ENCODE measurements around the gene REXO2. TPM values are rescaled to one million over a fixed set of nuclear protein-coding genes. Genes with fewer than 3 reads are reported as not detected.

Gene REXO2
- total RNA-seq, 1 experiment from 2014 or later = 72.5 TPM

- TF ChIP-seq EGR1 (IDR thresholded peaks at IDR 0.05; ENCODE audit: low read depth) = no peak
Measured at GRCh38 chr11:114412946-114413345, 26.3 kb upstream of the REXO2 start (continued).

GRCh38 chr11:114413958-114414357 is 25.3 kb upstream of the REXO2 start:
- RAD21 ChIA-PET (ENCODE audit: low non-redundant PET in 1 of 2, low total read pairs in 2 of 2, uncharacterized antibody in 2 of 2, unreplicated experiment in 2 of 2) = no interaction called here
- Histone ChIP-seq H3K79me2 (ENCODE audit: insufficient read depth, low read length) (no peaks in the 10 kb centered on the region), H3K4me1 (ENCODE audit: control insufficient read depth in 1 of 2, insufficient read depth in 2 of 2, low read length in 2 of 2) (peaks cover 0 to 13% of the 10 kb centered on the region in 2 experiments; a peak in 2 of 4 replicates), H3K36me3 (ENCODE audit: control insufficient read depth in 1 of 2, insufficient read depth in 2 of 2, low read length in 2 of 2) (0 out of 4 replicates have a peak, but pooled peaks cover 0 to 5% of the 10 kb centered on the region in 2 experiments), H3K4me3 (replicated peaks in 1 of 2; ENCODE audit: low read depth in 1 of 2, low read length in 2 of 2) (no peak overlapping the region), H3K9ac (ENCODE audit: low read length) (no peak overlapping the region), H3K9me2 (ENCODE audit: insufficient read depth) (no peaks in the 10 kb centered on the region), H3K9me3 (ENCODE audit: control insufficient read depth in 1 of 2, insufficient read depth in 1 of 2, low read depth in 1 of 2, low read length in 2 of 2) (no peaks in the 10 kb centered on the region), H3K4me2 (ENCODE audit: low read length) (no peak overlapping the region), H3K27me3 (ENCODE audit: insufficient read depth, low read length) (no peaks in the 10 kb centered on the region), H3K27ac (ENCODE audit: low read depth, low read length) (no peak overlapping the region), H4K20me1 (ENCODE audit: insufficient read depth) (no peaks in the 10 kb centered on the region; the same call in 1 of the 2 replicates), H2AFZ (ENCODE audit: low read depth, low read length, poor library complexity, severe bottlenecking) (no peak overlapping the region)
- POLR2A ChIA-PET = no interaction called here
- intact Hi-C loops (cut with micrococcal nuclease) = no loop called here
- CTCF ChIA-PET = no interaction called here
- BruUV-seq (replicated peaks) = no TSS peak
- no peak for ATAC-seq
- no peak for DNase-seq (ENCODE audit: low read depth, low spot score)
- TF ChIP-seq JUND (IDR thresholded peaks at IDR 0.05) = no peak
- TF ChIP-seq ELF1 (IDR thresholded peaks at IDR 0.05; ENCODE audit: borderline replicate concordance, low read depth) = no peak
- no peak for TF ChIP-seq EZH2phosphoT487 (IDR thresholded peaks at IDR 0.05; ENCODE audit: borderline replicate concordance)
- TF ChIP-seq CEBPB (IDR thresholded peaks at IDR 0.05; ENCODE audit: low read depth) = no peak
- no peak for TF ChIP-seq YY1 (IDR thresholded peaks at IDR 0.05; ENCODE audit: extremely low read depth, insufficient replicate concordance, low read depth, low read length)
- no peak for TF ChIP-seq RAD21 (IDR thresholded peaks at IDR 0.05; ENCODE audit: low read depth)
- no peak for TF ChIP-seq CBX3 (IDR thresholded peaks at IDR 0.05; ENCODE audit: low read depth)
- no peak for TF ChIP-seq TCF7L2 (IDR thresholded peaks at IDR 0.05; ENCODE audit: borderline replicate concordance, extremely low read depth, insufficient read depth, insufficient read length)
- TF ChIP-seq ZBTB33 (IDR thresholded peaks at IDR 0.05; ENCODE audit: extremely low read depth, insufficient replicate concordance, low read length) = no peak
- TF ChIP-seq EZH2 (IDR thresholded peaks at IDR 0.05) = no peak
- TF ChIP-seq CTCF (IDR thresholded peaks at IDR 0.05 in 2 of 3, conservative IDR thresholded peaks at IDR 0.05 in 1 of 3; ENCODE audit: borderline replicate concordance in 1 of 3, insufficient read depth in 1 of 3, low read depth in 2 of 3, low read length in 2 of 3) = no peak
- TF ChIP-seq ATF3 (IDR thresholded peaks at IDR 0.05) = no peak
- no peak for TF ChIP-seq ZNF274 (IDR thresholded peaks at IDR 0.05; ENCODE audit: low read depth, low read length)
- no peak for TF ChIP-seq SP1 (IDR thresholded peaks at IDR 0.05; ENCODE audit: low read depth)
- no peak for TF ChIP-seq REST (IDR thresholded peaks at IDR 0.05; ENCODE audit: low read depth)
- TF ChIP-seq MAX (IDR thresholded peaks at IDR 0.05) = no peak
- no peak for TF ChIP-seq ZFX (IDR thresholded peaks at IDR 0.05)
- no peak for TF ChIP-seq SRF (IDR thresholded peaks at IDR 0.05; ENCODE audit: low read depth)

Measured in HCT116 (cell line).